CD4-positive, alpha-beta T cell treated with Interleukin-15 for 1 hour (primary cell): ENCODE data around the gene BRINP2.

Experiments
- DNase-seq: peaks from one replicate; pipeline ENCODE4 v3.0.0-alpha.2; 2020

Gene BRINP2, protein sequence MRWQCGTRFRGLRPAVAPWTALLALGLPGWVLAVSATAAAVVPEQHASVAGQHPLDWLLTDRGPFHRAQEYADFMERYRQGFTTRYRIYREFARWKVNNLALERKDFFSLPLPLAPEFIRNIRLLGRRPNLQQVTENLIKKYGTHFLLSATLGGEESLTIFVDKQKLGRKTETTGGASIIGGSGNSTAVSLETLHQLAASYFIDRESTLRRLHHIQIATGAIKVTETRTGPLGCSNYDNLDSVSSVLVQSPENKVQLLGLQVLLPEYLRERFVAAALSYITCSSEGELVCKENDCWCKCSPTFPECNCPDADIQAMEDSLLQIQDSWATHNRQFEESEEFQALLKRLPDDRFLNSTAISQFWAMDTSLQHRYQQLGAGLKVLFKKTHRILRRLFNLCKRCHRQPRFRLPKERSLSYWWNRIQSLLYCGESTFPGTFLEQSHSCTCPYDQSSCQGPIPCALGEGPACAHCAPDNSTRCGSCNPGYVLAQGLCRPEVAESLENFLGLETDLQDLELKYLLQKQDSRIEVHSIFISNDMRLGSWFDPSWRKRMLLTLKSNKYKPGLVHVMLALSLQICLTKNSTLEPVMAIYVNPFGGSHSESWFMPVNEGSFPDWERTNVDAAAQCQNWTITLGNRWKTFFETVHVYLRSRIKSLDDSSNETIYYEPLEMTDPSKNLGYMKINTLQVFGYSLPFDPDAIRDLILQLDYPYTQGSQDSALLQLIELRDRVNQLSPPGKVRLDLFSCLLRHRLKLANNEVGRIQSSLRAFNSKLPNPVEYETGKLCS

GRCh38 chr1:177170756-177171535 is at the start of gene BRINP2:
TSS of gene BRINP2 (plus strand) at chr1:177170958. CDS start at chr1:177229877, 58,919 bp downstream.
- DNase-seq = no peak

DNA sequence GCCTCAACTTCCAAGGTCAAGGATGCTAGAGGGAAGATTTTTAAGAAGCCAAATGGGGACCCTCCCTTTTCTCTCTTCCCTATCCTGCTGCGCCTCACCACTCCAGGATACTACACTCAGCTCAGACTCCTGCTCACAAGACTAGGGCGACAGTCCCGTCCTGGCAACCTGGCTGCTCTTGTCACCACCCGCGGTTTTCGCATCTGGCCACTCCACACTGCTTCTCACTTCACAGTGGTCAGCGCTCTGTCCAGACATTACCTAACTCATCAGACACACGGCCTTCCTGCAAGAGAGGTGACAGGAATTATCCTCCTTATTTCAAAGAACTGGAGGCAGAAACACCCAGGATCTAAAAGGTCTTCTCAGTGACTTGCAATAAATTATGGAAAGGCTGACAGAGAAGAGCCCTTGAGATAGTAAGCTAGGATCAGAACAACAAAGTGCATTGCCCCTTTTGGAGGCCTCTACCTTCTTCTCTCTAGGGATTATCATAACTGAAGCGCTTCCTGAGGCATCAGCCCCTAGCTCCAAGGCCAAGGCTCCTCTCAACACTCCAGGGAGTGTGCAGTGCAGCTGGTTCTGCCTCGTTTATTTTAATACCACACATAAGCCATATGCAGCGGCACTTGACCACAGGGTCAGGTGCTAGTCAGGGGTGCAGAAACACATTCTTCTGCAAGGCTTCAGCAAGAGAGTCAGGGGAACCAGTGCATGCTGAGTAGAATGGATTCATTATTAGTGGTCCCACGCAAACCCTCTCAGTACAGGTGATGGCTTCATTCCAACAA is 48.1 kb upstream of the BRINP2 start:
- no peak for DNase-seq

GRCh38 chr1:177124577-177125278 is 46.0 kb upstream of the BRINP2 start:
- DNase-seq = no peak

DNA sequence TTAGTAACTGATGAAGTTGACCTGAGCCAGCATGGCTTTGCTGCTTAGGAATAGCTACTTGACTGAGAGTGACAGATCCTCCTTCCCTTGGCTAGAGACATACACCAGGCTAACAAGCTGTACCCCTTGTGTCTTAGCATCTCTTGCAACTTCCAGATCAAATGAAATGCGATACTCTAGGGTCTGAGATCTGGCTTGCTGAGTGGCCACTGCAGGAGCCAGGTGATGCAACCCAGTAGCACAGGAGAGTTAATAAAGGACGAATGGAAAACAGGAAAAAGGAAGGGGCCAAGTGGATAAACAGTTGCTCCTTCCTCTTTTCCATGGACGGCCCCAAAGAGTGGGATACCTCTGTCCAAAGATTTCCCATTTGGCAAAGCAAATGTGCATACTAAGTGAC is 44.5 kb upstream of the BRINP2 start:
- DNase-seq = no peak

GRCh38 chr1:177128665-177129281 is 42.0 kb upstream of the BRINP2 start:
- no peak for DNase-seq

GRCh38 chr1:177130451-177130945 is 40.3 kb upstream of the BRINP2 start:
- DNase-seq = no peak

DNA sequence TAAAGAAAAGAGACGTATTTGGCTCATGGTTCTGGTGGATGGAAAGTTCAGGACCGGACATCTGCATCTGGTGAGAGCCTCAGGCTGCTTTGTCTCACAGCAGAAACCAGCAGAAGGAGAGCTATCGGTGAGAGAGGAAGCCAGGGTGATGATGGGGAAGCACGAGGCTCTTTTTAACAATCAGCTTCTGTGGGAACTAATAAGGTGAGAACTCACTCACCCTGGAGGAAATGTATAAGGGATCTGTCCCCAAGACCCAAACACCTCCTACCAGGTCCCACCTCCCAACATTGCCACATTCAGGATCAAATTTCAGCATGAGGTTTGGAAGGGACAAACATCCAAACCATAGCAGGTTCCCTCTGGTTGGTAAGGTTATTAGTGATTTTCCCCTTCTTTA is 39.0 kb upstream of the BRINP2 start:
- no peak for DNase-seq

- no peak for DNase-seq
Measured at GRCh38 chr1:177132141-177132540, 38.6 kb upstream of the BRINP2 start.

- DNase-seq = no peak
Measured at GRCh38 chr1:177133977-177134538, 36.7 kb upstream of the BRINP2 start.

DNA sequence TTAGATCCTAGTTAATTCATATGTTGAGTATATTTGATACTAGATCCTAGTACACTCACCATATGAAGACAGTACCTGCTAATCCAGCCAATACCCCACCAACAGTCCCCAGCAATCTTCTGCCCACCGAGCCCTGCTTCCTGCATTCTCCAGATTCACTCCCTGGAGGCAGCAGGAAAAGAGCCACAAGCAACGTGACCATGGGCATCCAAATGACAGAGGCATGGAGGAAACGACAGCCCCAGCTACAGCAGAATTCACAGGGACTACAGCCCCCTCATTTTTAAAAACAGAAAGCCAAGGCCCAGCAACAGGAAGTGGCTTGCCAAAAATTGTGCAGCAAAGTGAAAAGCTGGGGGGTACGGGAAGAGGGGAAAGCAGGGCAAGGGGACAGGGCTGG is 35.5 kb upstream of the BRINP2 start:
- DNase-seq = no peak

GRCh38 chr1:177137814-177138213 is 32.9 kb upstream of the BRINP2 start:
- DNase-seq = no peak

- no peak for DNase-seq
Measured at GRCh38 chr1:177138347-177138746, 32.4 kb upstream of the BRINP2 start.

DNA sequence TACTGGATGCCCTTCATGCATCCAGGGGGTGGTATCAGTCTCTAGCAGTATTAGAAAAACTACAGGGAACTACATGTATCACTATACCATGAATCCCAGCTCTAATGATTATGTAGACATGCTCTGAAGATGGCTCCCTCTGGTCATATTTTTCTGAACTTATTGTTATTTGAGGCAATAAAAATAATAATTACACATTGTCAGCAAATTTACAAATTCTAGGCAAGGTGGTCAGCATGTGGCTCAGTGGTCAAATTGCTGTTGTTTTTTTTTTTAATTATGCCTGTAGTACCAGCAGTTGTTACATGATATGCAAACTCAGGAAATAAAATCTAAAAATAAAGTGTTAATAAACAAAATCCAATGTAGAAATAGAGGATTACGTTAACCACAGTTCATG is 28.7 kb upstream of the BRINP2 start:
- no peak for DNase-seq

DNA sequence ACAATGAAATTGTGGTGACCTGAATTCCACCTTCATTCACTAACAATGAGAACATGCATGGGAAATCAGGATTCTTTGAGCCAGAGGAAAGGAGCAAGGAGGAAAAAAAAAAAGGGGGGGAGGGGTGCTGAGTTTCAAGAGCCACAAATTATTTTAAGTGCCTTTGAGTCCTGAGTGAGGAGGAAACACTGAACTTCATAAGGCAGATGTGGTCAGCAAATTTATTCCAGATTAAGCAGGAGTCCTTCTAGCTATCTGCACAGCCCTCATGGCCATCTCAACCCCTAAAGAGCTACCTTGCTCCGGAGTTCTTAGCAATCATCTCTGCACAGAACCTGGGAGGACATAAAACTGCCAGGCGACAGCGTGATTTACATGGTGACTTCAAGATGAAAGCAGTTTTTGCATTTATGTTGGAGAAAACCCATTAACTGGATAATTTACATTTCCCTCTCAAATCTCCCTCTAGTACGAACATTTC is 27.9 kb upstream of the BRINP2 start:
- DNase-seq = no peak

DNA sequence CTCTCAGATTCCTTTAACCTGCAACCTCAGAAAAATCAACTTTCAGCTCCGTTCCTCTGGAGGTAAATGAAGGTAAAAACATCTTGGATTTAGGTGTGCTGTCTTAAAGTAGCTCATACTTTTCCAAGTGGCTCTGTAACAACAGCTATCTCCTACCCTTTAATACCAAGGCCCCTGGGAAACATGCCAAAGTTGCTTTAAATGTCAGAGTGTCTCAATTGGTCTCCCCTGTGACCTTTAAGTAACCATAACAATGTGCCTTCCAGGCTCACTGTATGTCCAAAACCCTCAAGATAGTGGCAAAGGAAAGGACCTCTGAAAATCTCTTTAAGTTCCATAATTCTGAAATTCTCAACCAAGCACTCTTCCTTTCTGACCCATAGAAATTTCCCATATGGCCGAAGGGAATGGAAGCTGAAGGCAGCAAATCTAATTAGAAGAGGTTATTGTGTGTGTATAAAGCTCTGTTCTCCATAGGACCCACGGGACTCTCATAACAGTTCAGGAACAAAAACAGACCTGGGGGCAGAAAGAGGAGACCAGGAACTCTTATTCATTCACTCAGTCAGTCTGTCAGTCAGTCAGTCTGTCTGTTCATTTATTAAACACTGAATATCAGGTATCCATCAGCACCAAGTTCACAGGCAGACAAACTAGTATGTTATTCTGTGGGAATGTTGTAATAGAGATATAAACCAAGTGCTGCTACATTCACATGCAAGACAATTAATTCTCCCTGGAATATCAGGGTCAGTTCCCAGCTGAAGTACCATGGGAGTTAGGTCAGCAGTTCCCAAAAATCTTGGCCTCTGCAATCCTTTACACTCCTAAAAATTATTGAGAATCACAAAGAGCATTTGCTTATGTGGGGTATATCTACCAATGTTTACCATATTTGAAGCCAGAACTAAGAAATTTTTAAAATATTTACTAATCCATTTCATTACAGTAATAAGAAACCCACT is 25.4 kb upstream of the BRINP2 start:
- DNase-seq = no peak

GRCh38 chr1:177146499-177146898 is 24.3 kb upstream of the BRINP2 start:
- no peak for DNase-seq

- no peak for DNase-seq
Measured at GRCh38 chr1:177162243-177162642, 8.5 kb upstream of the BRINP2 start.

- no peak for DNase-seq
Measured at GRCh38 chr1:177163844-177164379, 6.8 kb upstream of the BRINP2 start.

- no peak for DNase-seq
Measured at GRCh38 chr1:177164380-177165068, 6.2 kb upstream of the BRINP2 start, which contains the start of gene ASTN1. TSS of gene ASTN1 (minus strand) at chr1:177164712. CDS start at chr1:177164676, 36 bp downstream.
